Measurements from ENCODE around the gene CREG1.

The CREG1 gene

GRCh38 chr1:167502719-167503462, 50.7 kb downstream of the CREG1 start:
- no peak for DNase-seq

- no peak for DNase-seq
These were observed 51.4 kb downstream of the CREG1 start for GRCh38 chr1:167502192-167502551.

DNA sequence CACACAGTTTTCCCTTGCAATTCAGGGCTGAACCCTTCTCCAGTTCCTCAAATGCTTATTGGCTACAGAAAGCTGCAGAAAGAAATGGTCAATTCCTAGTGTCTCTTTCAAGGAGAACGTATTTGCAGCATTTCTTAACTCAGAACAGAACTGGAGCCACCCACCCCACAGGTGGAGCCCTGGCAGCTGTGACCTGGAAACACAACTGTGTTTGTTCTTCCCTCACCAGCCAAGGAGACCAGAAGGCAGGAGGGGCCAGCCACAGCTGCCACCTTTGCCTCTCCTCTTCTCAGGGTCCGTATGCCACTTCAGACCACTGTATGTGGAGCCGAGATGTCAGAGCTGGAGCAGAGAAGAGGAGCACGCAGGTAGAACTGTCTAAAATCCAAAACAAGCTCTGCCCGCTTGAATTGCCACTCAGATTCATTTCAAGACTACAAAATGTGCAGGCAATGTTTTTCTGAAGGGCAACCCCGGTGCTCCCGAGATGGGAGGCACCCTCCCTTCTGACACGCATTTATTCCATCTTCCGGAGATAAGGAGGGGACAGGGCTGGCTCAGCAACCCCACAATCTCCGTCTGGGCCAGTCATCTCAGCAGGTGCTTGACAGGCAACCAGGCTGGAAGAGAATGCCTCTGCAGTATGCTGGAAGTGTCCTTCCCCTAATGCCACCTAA, 51.9 kb downstream of the CREG1 start:
- DNase-seq, result peak; percentile 81

DNA sequence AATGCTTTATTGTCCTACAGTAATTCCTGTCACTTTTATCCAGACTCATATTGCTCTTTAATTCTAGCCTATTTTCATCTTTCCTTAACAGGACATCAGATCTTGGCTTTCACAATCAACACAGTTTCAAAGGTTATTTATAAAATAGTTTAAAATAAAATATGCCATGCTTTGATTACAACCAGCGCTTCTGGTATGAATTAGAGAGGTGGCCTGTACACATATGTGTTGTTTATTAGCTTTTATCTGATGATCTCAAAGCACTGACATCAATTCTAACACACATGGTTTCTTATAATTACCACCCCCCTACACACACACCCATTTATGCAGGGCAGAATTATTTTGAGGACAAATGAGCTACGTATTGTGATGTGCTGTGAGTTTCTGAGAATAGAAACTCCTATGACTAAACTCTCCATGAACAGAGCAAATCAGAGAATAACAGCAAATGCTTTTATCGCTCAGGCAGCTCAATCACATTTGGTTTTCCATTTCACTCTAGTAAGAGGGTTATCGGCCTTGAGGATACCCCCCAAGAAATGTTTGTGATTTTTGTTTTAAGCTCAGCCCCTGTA, 53.2 kb downstream of the CREG1 start:
- no peak for DNase-seq

DNA sequence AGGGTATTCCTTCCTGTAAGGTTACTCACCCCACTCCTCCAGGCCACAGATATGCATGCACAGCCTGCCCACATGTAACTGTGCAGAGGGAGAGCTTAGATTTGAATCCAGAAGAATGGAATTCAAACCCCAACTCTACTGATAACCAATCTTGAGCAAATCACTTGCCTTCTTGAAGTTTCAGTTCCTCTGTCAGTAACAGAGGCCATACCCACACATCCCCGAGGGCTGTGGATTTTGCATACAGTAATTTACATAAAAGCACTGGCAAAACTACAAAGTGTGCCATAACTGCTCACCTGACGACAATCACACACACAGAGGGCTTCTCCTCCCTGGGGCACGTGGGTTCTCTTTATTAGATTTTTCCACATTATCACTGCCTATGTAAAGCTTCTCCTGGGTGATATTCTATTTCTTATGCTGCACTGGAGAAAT, 53.9 kb downstream of the CREG1 start:
- peak; percentile 61 for DNase-seq

GRCh38 chr1:167499106-167499505, 54.5 kb downstream of the CREG1 start:
- DNase-seq, result no peak

DNA sequence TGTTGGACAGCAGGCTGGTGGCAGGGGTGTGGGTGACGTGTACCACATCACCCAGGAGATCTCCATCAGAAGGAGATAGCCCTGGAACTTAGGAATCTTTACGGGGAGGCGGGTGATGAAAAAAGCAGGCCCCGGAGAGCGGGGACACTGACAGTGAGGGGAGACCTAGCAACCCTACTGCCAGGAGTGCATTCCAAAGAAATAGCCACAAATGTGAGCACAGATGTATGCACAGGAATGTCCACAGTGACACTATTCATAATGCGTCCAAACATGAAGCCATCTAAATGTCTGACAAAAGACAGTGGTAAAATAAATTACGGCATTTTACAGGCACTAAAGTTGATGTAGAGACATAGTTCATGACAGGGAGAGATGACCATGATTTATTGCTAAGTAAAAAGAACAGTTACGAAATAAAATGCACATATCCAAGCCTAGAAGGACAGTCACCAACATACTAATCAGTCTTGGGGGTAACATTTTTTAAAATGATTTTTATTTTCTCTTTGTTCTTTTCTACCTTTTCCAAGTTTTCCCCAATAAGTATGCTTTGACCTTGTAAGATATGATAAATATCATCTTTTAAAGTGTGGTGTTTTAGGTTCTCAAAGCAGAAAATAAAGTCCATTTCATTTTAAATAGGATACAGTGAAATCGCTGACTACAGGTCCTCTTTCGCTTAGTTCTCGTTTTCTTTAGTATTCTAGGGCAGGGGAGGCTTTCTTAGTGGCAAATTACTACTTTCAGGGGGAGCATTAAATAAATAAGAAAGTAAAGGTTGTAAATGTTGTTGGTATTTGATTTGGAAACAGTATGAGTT, 56.6 kb downstream of the CREG1 start:
- DNase-seq, result no peak

DNA sequence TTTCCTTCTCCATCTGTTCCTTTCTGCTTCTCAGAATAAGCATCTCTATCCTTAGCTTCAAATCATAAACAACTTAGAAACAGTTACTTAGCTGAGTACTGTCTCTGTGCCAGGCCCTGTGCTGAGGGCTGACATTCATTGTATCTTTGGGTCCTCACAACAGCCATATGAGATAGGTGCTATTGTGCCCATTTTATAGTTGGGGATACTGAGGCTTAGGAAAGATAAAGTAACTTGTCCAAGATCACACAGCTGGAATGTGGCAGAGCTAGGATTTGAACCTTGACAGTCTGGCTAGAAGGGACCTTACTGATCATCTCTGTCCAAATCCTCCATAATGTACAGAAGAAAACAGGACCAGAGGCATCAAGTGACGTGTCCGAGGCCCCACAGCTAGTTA, 60.2 kb downstream of the CREG1 start:
- no peak for DNase-seq

DNA sequence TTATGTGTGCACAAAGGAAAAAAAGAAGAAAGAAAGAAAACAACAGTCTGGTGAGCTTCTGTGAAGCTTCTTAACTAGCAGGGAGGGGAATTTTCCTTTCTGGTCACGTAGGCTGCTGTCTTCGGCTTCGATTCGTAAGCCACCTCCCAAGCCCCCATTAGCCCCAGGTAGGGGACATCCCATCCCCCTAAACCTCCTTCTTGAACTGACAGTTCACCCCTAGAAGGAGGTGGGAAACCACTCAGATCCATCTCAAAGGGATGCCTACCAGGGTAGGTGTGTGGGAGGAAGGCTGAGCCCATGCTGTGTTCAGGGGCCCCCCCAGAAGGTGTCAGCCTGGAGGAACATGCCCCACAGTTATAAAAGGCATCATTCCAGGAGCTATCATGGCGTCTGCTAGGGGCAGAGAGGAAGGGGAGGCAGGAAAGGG, 61.1 kb downstream of the CREG1 start:
- DNase-seq, result peak; percentile 69

- DNase-seq, result peak; percentile 70
These were observed 61.7 kb downstream of the CREG1 start for GRCh38 chr1:167491586-167492461.
